ENCODE data around the gene MRPS12.
"Not testable (repeated sequence)": the region's sequence is repeated elsewhere in the genome, so short reads cannot be mapped to it uniquely, and the experiment has no call there.

MRPS12 gene

DNA sequence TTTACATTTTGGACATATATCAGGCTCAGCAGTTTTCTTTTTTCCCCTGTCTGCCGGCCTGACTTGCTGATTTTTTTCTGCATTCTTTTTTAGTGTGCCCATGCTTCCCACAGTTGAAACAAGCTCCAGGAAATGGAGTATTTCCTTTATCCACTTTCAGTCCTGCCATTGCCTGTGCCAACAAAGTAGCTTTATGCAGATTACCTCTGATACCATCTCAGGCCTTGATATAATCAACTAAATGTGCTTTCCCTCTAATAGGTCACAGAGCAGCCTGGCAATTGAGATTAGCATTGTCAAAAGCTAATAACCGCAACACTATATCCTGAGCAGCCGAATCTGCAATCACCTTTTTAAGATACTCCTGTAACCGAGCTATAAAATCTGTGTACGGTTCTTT is 9.2 kb downstream of the MRPS12 start:
- no peak for DNase-seq (ENCODE audit: low read depth in 2 of 2)

DNA sequence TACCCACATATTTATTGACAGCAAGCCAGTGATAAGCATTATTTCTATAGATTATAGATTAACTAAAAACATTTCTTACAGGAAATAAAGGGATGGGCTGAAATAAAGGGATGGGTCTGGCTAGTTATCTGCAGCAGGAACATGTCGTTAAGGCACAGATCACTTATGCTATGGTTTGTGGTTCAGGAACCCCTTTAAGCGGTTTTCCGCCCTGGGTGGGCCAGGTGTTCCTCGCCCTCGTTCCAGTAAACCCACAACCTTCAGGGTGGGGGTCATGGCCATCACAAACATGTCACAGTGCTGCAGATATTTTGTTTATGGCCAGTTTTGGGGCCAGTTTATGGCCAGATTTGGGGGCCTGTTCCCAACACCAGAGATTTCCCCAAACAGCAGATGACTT is 10.7 kb downstream of the MRPS12 start:
- not testable (repeated sequence) for DNase-seq (ENCODE audit: low read depth in 2 of 2)

DNA sequence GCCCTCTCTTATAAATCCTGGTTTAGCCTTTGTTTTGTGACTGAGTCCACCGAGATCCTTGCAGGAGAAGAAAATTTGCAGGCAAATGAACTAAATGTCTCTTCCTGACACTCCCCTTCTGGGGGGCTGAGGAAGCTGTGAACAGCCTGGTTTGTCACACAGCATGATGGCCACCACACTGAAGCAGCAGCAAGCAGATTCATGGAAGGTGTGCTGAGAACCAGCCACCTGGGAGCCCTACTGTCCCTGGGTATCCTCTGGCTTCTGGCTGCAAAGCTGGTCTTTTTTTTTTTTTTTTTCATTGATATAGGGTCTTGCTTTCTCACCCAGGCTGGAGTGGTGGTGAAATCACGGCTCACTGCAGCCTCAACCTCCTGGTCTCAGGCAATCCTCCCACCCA is 11.2 kb downstream of the MRPS12 start:
- DNase-seq (ENCODE audit: low read depth in 2 of 2) = no peak

DNA sequence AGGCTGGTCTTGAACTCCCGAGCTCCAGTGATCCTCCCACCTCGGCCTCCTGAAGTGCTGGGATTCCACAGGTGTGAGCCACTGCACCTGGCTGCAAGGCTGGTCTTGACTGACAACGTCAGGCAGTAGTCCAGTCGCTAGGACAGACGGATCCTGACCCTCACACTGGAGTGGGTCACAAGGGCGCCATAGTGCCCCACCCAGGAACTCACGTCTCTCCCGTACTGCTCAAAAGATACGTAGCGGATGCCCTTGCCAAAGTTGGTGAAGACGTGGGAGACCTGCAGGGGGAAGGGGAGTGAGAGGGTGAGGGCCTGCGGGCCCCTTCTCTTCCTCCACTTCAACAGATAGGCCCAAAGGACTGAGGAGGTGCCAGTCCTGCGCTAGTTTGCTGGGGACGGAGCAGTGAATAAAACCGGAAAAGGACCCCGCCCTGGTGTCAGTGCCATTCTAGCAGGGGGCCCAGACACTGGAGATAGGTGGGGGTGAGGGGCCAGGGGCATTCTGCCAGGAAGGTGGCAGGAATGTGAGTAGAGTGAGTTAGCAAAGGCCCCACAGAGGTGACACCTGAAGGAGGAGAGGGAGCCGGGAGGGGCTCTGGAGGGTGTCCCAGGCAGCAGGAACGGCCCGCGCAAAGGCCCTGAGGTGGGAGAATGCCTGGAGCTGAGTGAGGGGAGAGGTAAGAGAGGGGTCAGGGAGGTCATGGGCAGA is 11.9 kb downstream of the MRPS12 start:
- no peak for DNase-seq (ENCODE audit: low read depth in 2 of 2)

DNA sequence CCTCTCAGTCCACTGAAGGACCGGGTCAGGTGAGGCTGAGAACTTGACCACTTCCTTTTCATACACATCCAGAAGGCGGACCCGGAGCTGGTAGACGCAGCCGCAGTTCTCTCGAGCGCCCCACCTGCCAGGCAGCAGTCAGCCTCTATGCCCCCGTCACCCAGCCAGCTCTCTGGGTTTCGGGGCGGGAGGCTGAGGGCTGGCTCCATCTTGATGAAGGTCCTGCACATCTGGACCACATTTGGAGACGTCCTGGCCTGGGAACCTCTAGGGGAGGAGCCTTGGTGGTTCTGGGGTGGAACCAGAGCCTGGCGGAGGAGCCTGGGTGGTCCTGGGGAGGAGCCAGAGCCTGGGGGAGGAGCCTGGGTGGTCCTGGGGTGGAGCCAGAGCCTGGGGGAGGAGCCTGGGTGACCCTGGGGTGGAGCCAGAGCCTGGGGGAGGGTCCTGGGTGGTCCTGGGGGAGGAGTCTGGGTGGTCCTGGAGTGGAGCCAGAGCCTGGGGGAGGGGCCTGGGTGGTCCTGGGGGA is 14.3 kb downstream of the MRPS12 start:
- DNase-seq (ENCODE audit: low read depth in 2 of 2) = no peak

DNA sequence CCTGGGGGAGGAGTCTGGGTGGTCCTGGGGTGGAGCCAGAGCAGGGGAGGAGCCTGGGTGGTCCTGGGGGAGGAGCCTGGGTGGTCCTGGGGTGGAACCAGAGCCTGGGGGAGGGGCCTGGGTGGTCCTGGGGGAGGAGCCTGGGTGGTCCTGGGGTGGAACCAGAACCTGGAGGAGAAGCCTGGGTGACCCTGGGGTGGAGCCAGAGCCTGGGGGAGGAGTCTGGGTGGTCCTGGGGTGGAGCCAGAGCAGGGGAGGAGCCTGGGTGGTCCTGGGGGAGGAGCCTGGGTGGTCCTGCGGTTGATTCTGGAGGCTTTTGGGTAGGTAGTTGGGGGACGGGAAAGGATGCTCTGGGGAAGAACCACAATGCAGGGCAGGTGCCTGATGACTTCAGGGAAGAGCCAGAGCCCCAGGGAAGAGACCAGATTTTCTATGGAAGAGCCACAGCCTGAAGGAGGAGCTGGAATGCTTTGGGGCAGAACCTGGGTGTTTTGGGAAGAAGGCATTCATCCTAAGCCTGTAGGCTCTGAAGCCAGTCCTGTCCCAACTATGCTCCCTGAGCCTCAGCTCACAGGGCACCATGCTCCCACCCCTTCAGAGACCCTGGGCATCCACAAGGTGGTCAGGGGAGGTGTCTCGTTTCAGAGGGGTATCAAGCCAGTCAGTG is 15.0 kb downstream of the MRPS12 start:
- no peak for DNase-seq (ENCODE audit: low read depth in 2 of 2)

DNA sequence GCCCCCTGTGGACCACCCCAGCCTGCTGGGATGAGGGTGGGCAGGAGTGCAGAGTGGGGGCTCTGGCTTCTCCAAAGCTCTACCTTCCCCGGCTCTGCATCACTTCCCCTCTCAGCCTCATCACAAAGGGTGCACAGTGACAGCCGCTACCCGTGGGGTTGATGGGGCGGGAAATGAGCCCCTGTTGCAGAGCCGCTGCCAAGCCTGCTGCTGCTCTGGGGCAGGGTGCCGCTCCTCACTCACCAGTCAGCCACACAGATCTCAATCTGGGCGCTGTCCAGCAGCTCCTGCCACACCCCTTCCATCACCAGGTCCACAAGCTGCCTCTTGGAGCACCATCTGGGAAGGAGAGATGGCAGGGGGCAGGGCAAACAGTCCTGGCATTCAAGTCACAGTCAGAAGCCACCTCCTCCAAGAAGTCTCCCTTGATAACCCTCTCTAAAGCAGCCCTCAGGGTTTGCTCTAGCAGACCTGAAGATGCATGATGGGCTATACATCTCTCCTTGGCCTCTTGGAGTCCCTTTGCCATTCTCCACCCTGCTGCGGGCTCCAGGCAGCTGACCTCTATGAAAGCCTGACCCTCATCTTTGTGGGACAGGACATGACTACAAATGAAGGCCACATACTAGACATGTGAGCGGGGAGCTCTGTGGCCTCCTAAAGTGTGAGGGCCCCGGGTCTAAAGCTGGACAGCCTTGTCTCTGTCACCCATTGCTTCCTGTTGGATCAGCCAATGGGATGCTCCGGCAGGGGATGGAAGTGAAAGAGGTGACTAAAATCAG is 15.7 kb downstream of the MRPS12 start:
- DNase-seq (ENCODE audit: low read depth in 2 of 2) = no peak

DNA sequence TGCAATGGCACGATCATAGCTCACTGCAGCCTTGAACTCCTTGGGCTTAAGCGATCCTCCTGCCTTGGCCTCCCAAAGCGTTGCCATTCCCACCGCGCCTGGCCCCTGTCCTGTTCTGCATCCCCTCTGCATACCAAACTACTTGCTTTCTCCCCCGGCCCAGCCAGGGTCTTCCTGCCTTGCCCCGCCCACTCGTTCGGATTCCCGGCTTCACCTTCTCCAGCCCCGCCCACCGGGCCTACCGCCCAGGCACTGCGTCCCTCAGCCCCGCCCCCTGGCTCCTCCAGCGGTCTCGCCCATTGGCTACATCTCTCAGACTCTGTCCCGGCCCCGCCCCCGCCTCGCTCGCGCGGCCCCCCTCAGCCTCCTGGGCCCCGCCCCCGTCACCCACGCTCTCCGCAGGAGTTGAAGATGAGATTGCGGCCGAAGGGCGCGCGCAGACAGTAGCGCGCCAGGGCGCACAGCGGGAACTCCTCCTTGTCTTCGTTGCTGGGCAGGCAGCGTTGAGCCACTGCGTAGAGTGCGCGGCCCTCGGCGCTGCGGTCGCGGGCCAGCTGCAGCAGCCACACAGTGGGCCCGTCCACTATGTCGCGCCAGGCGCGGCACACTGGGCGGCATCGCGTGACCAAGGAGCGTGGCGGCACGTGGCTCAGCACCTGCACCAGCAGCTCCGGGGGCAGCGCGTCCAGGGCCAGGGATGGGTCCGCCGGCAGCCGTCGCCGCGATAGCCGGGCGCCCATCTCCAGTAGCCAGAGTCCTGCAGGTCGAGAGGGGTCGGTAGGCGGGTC is 19.0 kb downstream of the MRPS12 start:
- peak; percentile 78 to 81 for DNase-seq (ENCODE audit: low read depth in 2 of 2)

DNA sequence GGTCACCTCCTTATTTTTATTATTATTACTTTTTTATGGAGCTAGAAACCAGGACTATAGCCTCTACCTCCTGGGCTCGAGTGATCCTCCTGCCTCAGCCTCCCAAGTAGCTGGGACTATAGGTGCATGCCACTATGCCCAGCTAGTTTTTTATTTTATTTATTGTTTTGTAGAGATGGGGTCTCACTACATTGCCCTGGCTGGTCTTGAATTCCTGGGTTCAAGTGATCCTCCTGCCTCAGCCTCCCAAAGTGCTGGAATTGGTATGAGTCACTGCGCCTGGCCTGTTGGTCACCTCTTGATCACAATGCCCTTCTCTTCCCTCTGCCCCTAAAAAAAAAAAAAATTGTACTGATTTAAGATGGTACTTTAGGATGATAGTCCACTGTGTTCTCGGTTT is 20.4 kb downstream of the MRPS12 start:
- DNase-seq (ENCODE audit: low read depth in 2 of 2) = no peak

DNA sequence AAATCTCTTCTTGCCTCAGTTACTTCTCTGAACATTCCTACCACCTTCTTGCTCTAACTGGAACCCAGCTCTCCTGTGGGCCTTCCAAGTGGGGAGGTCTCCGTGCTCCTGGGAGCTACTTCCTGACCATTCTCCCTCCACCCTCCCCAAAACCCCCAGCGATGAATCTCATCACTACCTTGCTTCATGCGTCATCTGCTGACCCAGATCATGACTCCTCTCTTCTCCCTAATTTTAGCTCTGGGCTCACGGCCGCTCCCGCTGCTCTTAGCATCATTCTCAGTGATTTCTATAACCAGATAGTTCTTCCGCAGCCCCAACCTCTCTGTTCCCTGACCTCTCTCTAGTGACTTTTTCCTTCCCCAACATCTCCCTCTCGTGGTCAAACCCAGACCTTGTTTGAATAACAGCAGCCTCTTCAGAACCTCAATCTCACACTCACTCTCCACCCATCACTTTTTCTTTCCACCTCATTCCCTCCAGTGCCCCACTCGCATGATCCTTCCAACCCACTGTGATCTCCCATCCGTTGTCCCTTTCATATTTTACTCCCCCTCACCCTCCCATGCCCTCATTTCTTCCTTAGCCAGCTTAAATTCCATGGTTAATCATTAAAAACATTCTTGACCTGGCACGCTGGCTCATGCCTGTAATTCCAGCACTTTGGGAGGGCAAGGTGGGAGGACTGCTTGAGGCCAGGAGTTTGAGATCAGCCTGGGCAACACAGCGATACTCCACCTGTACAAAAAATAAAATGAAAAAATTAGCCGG is 21.8 kb downstream of the MRPS12 start:
- DNase-seq (ENCODE audit: low read depth in 2 of 2) = no peak

DNA sequence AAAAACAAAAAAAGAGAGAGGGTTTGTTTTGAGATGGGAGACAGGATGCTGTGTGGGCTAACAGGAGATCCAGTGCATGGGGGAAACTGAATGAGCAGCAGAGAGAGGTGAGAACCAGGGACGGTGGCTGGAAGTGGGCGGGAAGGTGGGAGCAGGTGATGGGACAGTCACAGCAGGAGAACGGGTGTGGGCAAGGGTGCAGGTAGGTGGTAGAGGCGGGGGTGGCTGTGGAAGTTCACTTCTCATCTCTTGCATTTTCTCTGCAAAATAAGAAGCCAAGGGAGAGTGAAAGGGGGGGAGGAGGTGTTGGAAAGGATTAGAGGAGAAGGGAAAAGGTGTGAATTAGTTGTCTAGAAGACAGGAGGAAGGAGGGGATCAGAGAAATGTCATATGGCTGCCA is 22.9 kb downstream of the MRPS12 start:
- no peak for DNase-seq (ENCODE audit: low read depth in 2 of 2)

DNA sequence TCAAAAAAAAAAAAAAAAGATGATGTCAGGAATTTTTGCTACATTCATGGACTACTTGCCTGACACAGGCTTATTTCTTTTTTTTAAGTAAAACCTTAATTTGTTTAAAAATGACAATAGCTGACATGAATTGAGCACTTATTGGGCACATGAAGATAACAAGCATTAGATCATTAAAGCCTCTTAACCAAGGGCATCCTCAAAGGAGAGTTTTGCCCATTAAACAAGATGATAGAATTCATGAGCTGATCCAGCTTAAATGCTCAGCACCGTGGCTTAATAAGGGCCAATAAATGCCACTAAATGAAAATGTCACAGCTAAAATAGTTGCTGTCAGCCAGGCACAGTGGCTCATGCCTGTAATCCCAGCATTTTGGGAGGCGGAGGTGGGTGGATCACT is 25.5 kb downstream of the MRPS12 start:
- no peak for DNase-seq (ENCODE audit: low read depth in 2 of 2)

DNA sequence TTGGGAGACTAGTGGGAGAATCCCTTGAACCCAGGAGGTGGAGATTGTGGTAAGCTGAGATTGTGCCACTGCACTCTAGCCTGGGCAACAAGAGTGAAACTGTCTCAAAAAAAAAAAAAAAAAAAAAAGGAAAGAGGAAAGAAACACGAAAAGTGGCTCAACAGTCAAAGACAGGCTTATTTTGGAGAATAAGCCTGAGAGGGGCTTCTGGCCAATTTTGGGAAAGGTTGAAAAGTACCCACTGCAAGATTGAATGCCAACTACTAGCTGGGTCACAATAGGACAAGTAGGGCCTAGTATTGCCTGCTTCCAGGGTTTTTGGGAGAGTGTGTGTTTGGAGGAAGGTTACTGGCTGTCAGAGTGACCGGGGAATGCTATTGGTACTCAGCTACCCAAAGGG is 27.6 kb downstream of the MRPS12 start:
- no peak for DNase-seq (ENCODE audit: low read depth in 2 of 2)

DNA sequence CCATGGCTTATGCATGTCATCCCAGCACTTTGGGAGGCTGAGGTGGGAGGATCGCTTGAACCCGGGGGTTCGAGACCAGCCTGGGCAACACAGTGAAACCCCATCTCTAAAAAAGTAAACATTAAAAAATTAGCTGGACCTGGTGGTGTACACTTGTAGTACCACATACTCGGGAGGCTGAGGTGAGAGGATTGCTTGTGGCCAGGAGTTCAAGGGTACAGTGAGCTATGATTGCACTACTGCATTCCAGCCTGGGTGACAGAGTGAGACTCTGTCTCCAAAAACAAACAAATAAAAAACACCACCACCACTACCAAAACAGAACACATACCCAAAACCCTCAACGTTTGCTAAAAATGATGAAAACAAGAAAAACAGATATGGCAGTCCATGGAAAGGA is 28.9 kb downstream of the MRPS12 start:
- DNase-seq (ENCODE audit: low read depth in 2 of 2) = no peak

DNA sequence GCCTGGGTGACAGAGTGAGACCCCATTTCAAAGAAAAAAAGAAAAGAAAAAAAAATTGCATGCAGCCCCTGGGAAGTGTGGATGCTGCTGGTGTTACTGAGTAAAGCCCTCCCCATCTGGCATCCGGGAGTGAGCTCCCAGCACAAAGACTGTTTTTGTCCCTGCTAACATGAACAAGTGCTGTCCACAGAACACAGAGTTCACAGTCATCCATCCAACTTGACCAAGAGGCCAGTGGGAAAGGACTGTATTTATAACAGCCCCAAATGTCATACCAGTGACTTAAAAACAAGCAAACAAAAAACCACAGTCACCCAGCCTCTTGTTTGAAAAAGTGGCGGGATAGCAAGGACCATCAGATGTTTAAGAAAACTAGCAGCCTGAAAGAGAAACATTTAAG is 34.0 kb downstream of the MRPS12 start:
- no peak for DNase-seq (ENCODE audit: low read depth in 2 of 2)

DNA sequence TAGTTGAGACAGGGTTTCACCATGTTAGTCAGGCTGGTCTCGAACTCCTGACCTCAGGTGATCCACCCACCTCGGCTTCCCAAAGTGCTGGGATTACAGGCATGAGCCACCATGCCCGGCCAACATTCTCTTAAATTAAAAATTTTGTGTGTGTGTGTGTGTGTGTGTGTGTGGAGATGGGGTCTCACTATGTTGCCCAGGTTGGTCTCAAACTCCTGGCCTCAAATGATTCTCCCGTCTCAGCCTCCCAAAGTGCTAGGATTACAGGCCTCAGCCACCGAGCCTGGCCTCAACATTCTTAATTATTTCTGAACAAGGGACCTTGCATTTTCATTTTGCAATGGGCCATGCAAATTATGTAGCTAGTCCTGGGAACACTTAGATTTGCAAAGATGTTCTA is 35.4 kb downstream of the MRPS12 start:
- not testable (repeated sequence) for DNase-seq (ENCODE audit: low read depth in 2 of 2)

DNA sequence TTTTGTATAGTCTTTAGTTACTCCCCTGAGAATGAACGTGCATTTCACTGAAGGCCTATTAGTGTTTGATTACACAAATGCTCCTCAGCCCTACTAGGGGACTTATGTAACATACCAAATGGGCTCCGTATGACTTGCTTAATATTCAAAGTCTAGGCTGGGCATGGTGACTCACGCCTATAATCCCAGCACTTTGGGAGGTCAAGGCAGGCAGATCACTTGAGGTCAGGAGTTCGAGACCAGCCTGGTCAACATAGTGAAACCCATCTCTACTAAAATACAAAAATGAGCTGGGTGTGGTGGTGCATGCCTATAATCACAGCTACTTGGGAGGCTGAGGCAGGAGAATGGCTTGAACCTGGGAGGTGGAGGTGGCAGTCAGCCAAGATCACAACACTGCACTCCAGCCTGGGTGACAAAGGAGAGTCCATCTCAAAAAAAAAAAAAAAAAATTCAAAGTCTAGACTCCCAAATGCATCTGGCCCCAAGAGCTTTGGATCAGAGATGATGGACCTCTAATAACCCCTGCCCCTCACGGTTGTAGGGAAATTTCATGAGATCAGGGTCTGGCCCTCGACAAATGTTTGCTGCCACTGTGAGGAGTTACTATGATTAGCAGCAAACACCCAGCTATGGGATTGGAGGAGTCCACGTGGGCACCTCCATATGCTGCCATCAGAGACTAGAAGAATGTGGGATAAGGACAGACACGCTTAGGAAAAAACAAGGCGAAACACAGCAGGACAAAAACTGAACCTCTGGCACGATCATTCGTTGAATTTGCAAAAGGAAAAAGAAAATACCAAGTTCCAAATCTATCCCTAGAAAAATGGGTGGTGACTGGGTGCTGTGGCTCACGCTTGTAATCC is 40.2 kb downstream of the MRPS12 start:
- no peak for DNase-seq (ENCODE audit: low read depth in 2 of 2)

DNA sequence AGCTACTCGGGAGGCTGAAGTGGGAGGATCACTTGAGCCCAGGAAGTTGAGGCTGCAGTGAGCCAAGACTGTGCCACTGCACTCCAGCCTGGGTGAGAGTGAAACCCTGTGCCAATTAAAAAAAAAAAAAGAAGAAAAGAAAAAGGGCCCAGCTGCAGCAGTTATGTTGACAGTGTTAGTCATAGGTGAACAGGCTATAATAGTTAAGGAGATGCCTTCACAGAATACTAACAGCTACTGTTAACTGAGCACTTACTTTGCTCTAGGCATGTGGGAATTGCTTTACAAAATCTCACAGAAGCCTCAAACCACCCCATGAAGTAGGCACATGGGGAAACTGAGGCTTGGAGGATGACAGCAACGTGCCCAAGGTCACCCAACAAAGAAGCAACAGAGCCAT is 40.9 kb downstream of the MRPS12 start:
- DNase-seq (ENCODE audit: low read depth in 2 of 2) = no peak

DNA sequence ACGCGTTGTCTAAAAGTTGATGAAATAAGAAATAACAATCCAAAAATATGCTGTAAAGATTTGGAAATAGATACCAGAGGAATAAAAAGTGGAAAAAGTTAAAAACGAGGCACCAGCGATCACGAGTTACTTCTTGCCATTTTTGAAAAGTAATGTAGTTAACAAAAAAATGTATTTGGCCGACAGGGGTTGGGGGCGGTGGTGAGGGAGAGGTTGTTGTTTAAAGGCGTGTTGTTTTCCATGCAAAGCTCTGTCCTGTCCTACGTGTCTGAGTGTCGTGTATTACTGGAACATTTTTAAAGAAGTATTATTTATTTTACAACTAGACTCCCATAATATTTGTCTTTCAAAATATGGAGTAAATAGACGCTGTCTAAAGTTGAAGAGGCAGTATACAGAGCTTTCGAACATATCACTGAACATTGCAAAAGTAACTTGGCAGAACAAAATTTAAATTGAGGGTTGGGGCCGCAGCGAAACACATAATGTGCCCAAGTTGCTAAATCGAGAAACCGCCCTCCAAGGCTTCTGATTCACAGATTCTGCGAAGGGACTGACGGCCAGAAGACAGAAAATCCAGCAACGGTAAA is 44.0 kb downstream of the MRPS12 start:
- no peak for DNase-seq (ENCODE audit: low read depth in 2 of 2)

Data from stimulated activated CD8-positive, alpha-beta memory T cell treated with anti-CD3 and anti-CD28 coated beads, Interleukin-7, amount 100 ng/mL, for 4 hours (primary cell).